HepG2 (cell line): Measurements from ENCODE around the gene LTB4R. TPM values are rescaled to one million over a fixed set of nuclear protein-coding genes. Genes with fewer than 3 reads are reported as not detected.
A peak's percentile ranks its signal among the peaks of the same experiment; 100 is the strongest.

Experiments
- ATAC-seq: fragments of 200-7000 bp; cut with Tn5 transposase; 3 replicates; pipeline ENCODE4 v1.9.1; 2020; ENCODE audit warnings: mild to moderate bottlenecking, moderate library complexity
- BruUV-seq: library from RNA; stranded (reverse); fragments of 400-500 nt; replicated peaks from 2 replicates; lab custom pipeline; 2021; lab: Mats Ljungman, UMichigan
- CTCF ChIA-PET: fragments of 300-600 bp; formaldehyde crosslinking; extraction: SDS; loops from one replicate; lab custom pipeline; 2021; ENCODE audit warnings: low total read pairs, inconsistent platforms, low intra/inter-chr PET ratio; lab: Yijun Ruan, JAX
- POLR2A ChIA-PET: fragments of 350-600 bp; sonication (Branson Sonifier 250); formaldehyde crosslinking; loops from one replicate; lab custom pipeline; 2020; ENCODE audit warnings: antibody characterized with exemption, inconsistent platforms; lab: Yijun Ruan, JAX
- DNase-seq: peaks from one replicate; pipeline ENCODE4 v3.0.0-alpha.2; 2015; ENCODE audit warnings: low spot score
- FAIRE-seq: peaks from 3 replicates; lab custom pipeline; 2011; peaks lifted over from hg19 to GRCh38; lab: Jason Lieb, UNC
- H2AFZ ChIP-seq: one replicate; pipeline ENCODE4 v1.6.1; 2011; ENCODE audit warnings: low read length, inconsistent platforms
- H3K27ac ChIP-seq: fragments of 300-600 bp; 3 replicates; pipeline ENCODE4 v1.8.0; 2011; ENCODE audit warnings: mixed run types, mild to moderate bottlenecking, mixed read lengths, low read length, inconsistent platforms; ENCODE audit not compliant: insufficient read depth; ENCODE audit errors: extremely low read length
- H3K27me3 ChIP-seq, 2 experiments: fragments of 200-600 bp in 1 of 2; 2 replicates in 1 of 2; 3 replicates in 1 of 2; pipeline versions ENCODE4 v1.6.0 to v1.8.0; 2011; ENCODE audit warnings: low read length in 2 of 2, mild to moderate bottlenecking in 2 of 2, moderate library complexity in 2 of 2, inconsistent platforms in 1 of 2; ENCODE audit not compliant: insufficient read depth in 2 of 2, control insufficient read depth in 1 of 2
- H3K36me3 ChIP-seq, 2 experiments: fragments of 200-600 bp in 1 of 2; replicated peaks in 1 of 2; 2 replicates in 1 of 2; 3 replicates in 1 of 2; pipeline versions ENCODE4 v1.5.1 to v1.8.0; 2011; ENCODE audit warnings: low read length in 2 of 2, inconsistent platforms in 1 of 2; ENCODE audit not compliant: insufficient read depth in 2 of 2, control insufficient read depth in 1 of 2
- H3K4me1 ChIP-seq: 2 replicates; pipeline ENCODE4 v1.5.1; 2012; ENCODE audit warnings: low read length, inconsistent platforms; ENCODE audit not compliant: insufficient read depth
- H3K4me2 ChIP-seq: 2 replicates; pipeline ENCODE4 v1.6.0; 2011; ENCODE audit warnings: low read depth, low read length, inconsistent platforms
- H3K4me3 ChIP-seq, 3 experiments: fragments of 200-600 bp in 1 of 3; sonication (generic), shearing (Covaris generic) in 1 of 3; replicated peaks in 1 of 3; 2 replicates each; pipeline ENCODE4 v1.5.1; 2011 to 2016; ENCODE audit warnings: low read length in 3 of 3, inconsistent platforms in 2 of 3, low read depth in 2 of 3, mild to moderate bottlenecking in 2 of 3, control low read depth in 1 of 3, mixed read lengths in 1 of 3; ENCODE audit not compliant: insufficient read depth in 1 of 3
- H3K79me2 ChIP-seq: one replicate; pipeline ENCODE4 v1.6.1; 2011; ENCODE audit warnings: low read length, inconsistent platforms; ENCODE audit not compliant: insufficient read depth
- H3K9ac ChIP-seq: 2 replicates; pipeline ENCODE4 v1.6.0; 2011; ENCODE audit warnings: mild to moderate bottlenecking, low read depth, low read length, inconsistent platforms; ENCODE audit not compliant: insufficient read depth
- H3K9me3 ChIP-seq: 2 replicates; pipeline ENCODE4 v1.5.1; 2012; ENCODE audit warnings: mild to moderate bottlenecking, low read length
- H4K20me1 ChIP-seq: 2 replicates; pipeline ENCODE4 v1.6.0; 2011; ENCODE audit warnings: inconsistent platforms, mild to moderate bottlenecking, low read length, moderate library complexity; ENCODE audit not compliant: insufficient read depth
- FOSL2 ChIP-seq: sonication (generic); formaldehyde crosslinking; IDR thresholded peaks from 2 replicates; pipeline ENCODE4 v1.4.0; 2020; ENCODE audit warnings: missing genetic modification reagents
- MAFG ChIP-seq: sonication (generic); formaldehyde crosslinking; IDR thresholded peaks from 2 replicates; pipeline ENCODE4 v1.5.1; 2020; ENCODE audit warnings: mild to moderate bottlenecking, missing genetic modification reagents
- NFKB2 ChIP-seq: sonication (generic); formaldehyde crosslinking; IDR thresholded peaks from 2 replicates; pipeline ENCODE4 v1.4.0; 2020; ENCODE audit warnings: missing genetic modification reagents, borderline replicate concordance
- POLR2G ChIP-seq: fragments of 200-400 bp; formaldehyde crosslinking; IDR thresholded peaks from 2 replicates; pipeline ENCODE4 v1.6.1; 2018; ENCODE audit warnings: mild to moderate bottlenecking, low read depth, low read length, moderate library complexity
- RBFOX2 ChIP-seq: fragments of 200-400 bp; formaldehyde crosslinking; IDR thresholded peaks from 2 replicates; pipeline ENCODE4 v1.6.1; 2017; ENCODE audit warnings: low read depth, mild to moderate bottlenecking, low read length
- ZNF484 ChIP-seq: sonication (generic); formaldehyde crosslinking; IDR thresholded peaks from 2 replicates; pipeline ENCODE4 v1.5.1; 2020; ENCODE audit warnings: mild to moderate bottlenecking, low read depth, missing genetic modification reagents, borderline replicate concordance
- WGBS: methylation state at CpG from one replicate; pipeline ENCODE4 v1.1.6; 2017; ENCODE audit warnings: low lambda C conversion rate; 5-methylcytosine and 5-hydroxymethylcytosine counted together
- in situ Hi-C: cut with HindIII; loops from 2 replicates; pipeline ENCODE4 v1.10.0; 2017; ENCODE audit warnings: low pct_unique_long_range_greater_than_20kb; ENCODE audit not compliant: extremely low pct_ligation_motif_present
- intact Hi-C: fragments of 100-400 bp; cut with micrococcal nuclease; formaldehyde crosslinking; loops from one replicate; pipeline ENCODE4 v1.10.0; 2022; ENCODE audit not compliant: unreplicated experiment
- polyA plus RNA-seq, 8 experiments: library from polyadenylated mRNA; depleted of rRNA in 3 of 8; stranded (reverse) in 7 of 8; unstranded in 1 of 8; fragments of >200 nt; fragmentation: Illumina TruSeq in 4 of 8; extraction: Trizol in 4 of 8; gene quantifications; 2 replicates each; pipeline versions ENCODE4 v1.2.1 to v1.2.3, GENCODE V29; 2011 to 2016; ENCODE audit warnings: low read depth in 4 of 8, missing spikeins in 1 of 8, mixed read lengths in 1 of 8; ENCODE audit not compliant: insufficient read depth in 1 of 8
- total RNA-seq, 5 experiments: library from RNA; depleted of rRNA; stranded (reverse); fragments of >200 nt; fragmentation: Illumina TruSeq; extraction: Trizol; gene quantifications; 2 replicates each; pipeline ENCODE4 v1.2.3, GENCODE V29; 2016; ENCODE audit warnings: low read depth in 1 of 5
- TF ChIP-seq, protein P1 (sequence below): sonication (generic); formaldehyde crosslinking; IDR thresholded peaks from 2 replicates; pipeline ENCODE4 v1.8.1; 2023; ENCODE audit warnings: mild to moderate bottlenecking, missing genetic modification reagents, borderline replicate concordance

LTB4R gene
- total and polyA plus RNA-seq, 2 of the 13 experiments (the other 11 are each of a cell fraction or from before 2014, with no cell fraction given) = 3.2 to 8.2 TPM

DNA sequence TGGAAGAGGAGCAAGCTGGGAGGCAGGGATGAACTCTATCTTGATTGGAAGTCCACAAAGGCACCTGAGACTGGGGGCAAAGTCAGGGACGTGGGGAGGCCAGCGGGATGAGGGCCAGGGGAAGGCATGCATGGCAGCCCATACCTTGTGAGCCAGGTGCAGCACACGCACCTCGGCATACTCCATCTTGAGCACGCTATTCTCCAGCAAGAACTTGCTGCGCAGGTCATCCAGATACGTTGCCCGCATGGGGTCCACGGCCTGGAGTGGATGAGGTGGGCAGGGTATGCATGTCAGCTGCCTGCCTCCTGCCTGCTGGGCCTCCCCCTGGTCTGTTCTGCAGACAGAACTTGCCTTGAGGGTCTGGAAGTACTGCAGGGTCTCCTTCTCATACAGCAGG lies 43.8 kb upstream of the LTB4R start:
- H4K20me1 ChIP-seq = no peaks in the 10 kb centered on the region
- CTCF ChIA-PET = no interaction called here
- TF ChIP-seq RBFOX2 = 0 out of 2 replicates have a peak, but pooled peaks have one; percentile 35
- TF ChIP-seq ZNF484 = no peak
- POLR2A ChIA-PET = interaction anchor here (6.1 to 16.5 kb wide), 2 partner anchors 11 to 27 kb away, joined by 254 to 435 read pairs; partner anchors contain the start of genes TGM1 and TINF2
- ATAC-seq (no peak), DNase-seq (no peak), FAIRE-seq (no peak)
- no peak overlapping the region for H3K4me3 ChIP-seq
- H3K36me3 ChIP-seq = peaks cover 19 to 38% of the 10 kb centered on the region in 2 experiments; a peak in 4 of 5 replicates
- WGBS = 94% methylated on average over 9 of the region's 9 CpGs
- no peak overlapping the region for H3K9ac ChIP-seq
- no peak overlapping the region for H2AFZ ChIP-seq
- no peak overlapping the region for H3K27ac ChIP-seq
- in situ Hi-C loops (no loop called here), intact Hi-C loops (no loop called here)
- no peaks in the 10 kb centered on the region for H3K9me3 ChIP-seq
- no peaks in the 10 kb centered on the region; a peak in 1 of 5 replicates for H3K27me3 ChIP-seq
- no TSS peak for BruUV-seq
- no peak overlapping the region for H3K4me2 ChIP-seq
- H3K4me1 ChIP-seq = peaks cover 18% of the 10 kb centered on the region
- H3K79me2 ChIP-seq = peaks cover 4% of the 10 kb centered on the region

DNA sequence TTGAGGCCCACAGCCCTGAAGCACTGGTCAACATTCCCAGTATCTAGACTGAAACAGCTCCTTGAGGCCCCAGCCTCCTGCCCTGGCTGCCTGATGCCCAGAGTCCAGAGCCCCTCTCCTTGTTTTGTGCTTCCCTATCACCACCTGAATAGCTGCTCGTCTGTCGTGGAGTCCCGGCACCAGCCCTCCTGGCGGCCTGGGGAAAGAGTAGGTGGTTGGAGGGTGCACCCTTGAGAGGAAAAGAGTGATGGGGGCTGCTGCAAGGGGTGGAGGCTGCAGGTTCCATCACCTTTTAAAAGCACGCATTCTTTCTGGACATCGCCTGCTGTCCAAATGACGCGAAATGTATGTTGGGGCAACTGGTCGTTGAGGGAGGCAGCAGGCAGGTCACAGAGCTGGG lies 43.1 kb upstream of the LTB4R start:
- ChIA-PET POLR2A (interaction anchor here (0.6 to 16.5 kb wide), 4 partner anchors 12 to 174 kb away, joined by 3 to 435 read pairs (median 148); partner anchors contain the start of genes TGM1 and TINF2), CTCF (no interaction called here)
- 95% methylated on average over 9 of the region's 9 CpGs for WGBS
- DNase-seq = no peak
- H4K20me1 ChIP-seq = no peaks in the 10 kb centered on the region
- H3K4me3 ChIP-seq = no peak overlapping the region
- H3K27ac ChIP-seq = no peak overlapping the region
- TF ChIP-seq NFKB2 = 0 out of 2 replicates have a peak, but pooled peaks have one; percentile 6
- TF ChIP-seq, protein P1, sequence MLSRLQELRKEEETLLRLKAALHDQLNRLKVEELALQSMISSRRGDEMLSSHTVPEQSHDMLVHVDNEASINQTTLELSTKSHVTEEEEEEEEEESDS (CRISPR knock-in tag) = no peak
- peak; percentile 26; the same call in 1 of the 2 replicates for TF ChIP-seq POLR2G
- TF ChIP-seq FOSL2 (CRISPR knock-in tag) = no peak
- TF ChIP-seq MAFG = no peak
- no peak overlapping the region for H2AFZ ChIP-seq
- no peak overlapping the region for H3K9ac ChIP-seq
- peaks cover 4% of the 10 kb centered on the region for H3K79me2 ChIP-seq
- H3K27me3 ChIP-seq = no peaks in the 10 kb centered on the region; a peak in 1 of 5 replicates
- intact Hi-C loops (no loop called here), in situ Hi-C loops (no loop called here)
- ATAC-seq = no peak
- peaks cover 22% of the 10 kb centered on the region for H3K4me1 ChIP-seq
- FAIRE-seq = no peak
- no TSS peak for BruUV-seq
- H3K36me3 ChIP-seq = peaks cover 19 to 38% of the 10 kb centered on the region in 2 experiments; a peak in 4 of 5 replicates
- no peaks in the 10 kb centered on the region for H3K9me3 ChIP-seq
- H3K4me2 ChIP-seq = no peak overlapping the region
